Right lobe of liver (tissue), 4 donors: Measurements from ENCODE around the gene MAP7.

Experiments used
- POLR2A ChIP-seq: fragments of 450-650 bp; IDR thresholded peaks from one replicate; pipeline ENCODE4 v1.6.1; 2017; ENCODE audit warnings: antibody characterized with exemption, mild to moderate bottlenecking
- TF ChIP-seq, protein P1 (sequence below), 4 donors: fragments of 200-600 bp in 3 of 4; fragments of 450-650 bp in 1 of 4; IDR thresholded peaks; one replicate each; pipeline versions ENCODE4 v1.5.1 to v1.8.0; 2016 to 2022; ENCODE audit warnings: antibody characterized with exemption in 4 of 4, mild to moderate bottlenecking in 2 of 4
- donor health status: DM: no; HTN: no; CAD: no.
- donor health status: DM: no; HTN: no; CAD: no.
- donor health status: DM: no; HTN: yes; CAD: no.

DNA sequence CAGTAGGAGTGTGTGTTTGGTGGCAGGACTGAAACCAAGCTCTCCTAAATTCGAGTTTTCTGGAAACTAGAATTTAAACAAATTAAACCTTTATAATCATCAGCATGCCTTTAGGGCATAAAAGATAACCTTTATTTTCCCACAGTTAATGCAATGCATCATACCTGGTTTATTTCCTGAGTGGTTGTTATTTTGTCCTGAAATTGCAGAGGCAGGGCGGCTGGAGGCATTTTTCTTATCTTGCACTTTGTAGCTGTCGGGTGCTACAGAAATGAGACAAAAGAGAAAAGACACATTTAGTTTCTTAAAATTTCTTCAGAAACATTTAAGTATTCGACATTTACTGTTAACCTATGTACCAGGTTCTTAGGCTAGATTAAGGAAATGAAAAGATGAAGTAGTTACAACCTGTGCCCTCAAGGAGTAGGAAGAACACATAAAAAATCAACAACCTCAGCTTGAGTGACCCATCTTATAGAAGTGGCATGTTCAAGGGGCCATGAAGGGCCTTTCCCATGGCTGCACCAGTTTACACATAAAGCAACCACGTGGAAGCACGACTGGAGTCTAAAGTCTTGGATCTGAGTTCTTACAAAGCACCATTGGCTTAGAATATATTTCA, 128.6 kb downstream of the MAP7 start:
- TF ChIP-seq, protein P1, sequence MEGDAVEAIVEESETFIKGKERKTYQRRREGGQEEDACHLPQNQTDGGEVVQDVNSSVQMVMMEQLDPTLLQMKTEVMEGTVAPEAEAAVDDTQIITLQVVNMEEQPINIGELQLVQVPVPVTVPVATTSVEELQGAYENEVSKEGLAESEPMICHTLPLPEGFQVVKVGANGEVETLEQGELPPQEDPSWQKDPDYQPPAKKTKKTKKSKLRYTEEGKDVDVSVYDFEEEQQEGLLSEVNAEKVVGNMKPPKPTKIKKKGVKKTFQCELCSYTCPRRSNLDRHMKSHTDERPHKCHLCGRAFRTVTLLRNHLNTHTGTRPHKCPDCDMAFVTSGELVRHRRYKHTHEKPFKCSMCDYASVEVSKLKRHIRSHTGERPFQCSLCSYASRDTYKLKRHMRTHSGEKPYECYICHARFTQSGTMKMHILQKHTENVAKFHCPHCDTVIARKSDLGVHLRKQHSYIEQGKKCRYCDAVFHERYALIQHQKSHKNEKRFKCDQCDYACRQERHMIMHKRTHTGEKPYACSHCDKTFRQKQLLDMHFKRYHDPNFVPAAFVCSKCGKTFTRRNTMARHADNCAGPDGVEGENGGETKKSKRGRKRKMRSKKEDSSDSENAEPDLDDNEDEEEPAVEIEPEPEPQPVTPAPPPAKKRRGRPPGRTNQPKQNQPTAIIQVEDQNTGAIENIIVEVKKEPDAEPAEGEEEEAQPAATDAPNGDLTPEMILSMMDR (IDR thresholded peaks at IDR 0.05) = no peak
- no peak for TF ChIP-seq POLR2A
